Astrocyte of the cerebellum (primary cell): Measurements from ENCODE around the gene NABP1.

ENCODE experiments used
- DNase-seq: peaks from one replicate; pipeline ENCODE4 v3.0.0-alpha.2; 2011; ENCODE audit warnings: low read depth
- H3K4me3 ChIP-seq: 2 replicates; pipeline ENCODE4 v1.5.1; 2011; ENCODE audit warnings: mild to moderate bottlenecking, low read depth, low read length, moderate library complexity
- in situ Hi-C: cut with HindIII; loops from 2 replicates; pipeline ENCODE4 v1.10.0; 2017; ENCODE audit warnings: low sequenced_read_pairs
- TF ChIP-seq, protein P1 (sequence below): IDR thresholded peaks from 2 replicates; pipeline ENCODE4 v1.5.1; 2012; ENCODE audit warnings: low read length, low read depth, moderate library complexity, mild to moderate bottlenecking; ENCODE audit errors: missing control alignments

The NABP1 gene

GRCh38 chr2:191659198-191659597 is 18.7 kb upstream of the NABP1 start:
- in situ Hi-C loops = no loop called here
- no peak overlapping the region for H3K4me3 ChIP-seq
- no peak for DNase-seq
- TF ChIP-seq, protein P1, sequence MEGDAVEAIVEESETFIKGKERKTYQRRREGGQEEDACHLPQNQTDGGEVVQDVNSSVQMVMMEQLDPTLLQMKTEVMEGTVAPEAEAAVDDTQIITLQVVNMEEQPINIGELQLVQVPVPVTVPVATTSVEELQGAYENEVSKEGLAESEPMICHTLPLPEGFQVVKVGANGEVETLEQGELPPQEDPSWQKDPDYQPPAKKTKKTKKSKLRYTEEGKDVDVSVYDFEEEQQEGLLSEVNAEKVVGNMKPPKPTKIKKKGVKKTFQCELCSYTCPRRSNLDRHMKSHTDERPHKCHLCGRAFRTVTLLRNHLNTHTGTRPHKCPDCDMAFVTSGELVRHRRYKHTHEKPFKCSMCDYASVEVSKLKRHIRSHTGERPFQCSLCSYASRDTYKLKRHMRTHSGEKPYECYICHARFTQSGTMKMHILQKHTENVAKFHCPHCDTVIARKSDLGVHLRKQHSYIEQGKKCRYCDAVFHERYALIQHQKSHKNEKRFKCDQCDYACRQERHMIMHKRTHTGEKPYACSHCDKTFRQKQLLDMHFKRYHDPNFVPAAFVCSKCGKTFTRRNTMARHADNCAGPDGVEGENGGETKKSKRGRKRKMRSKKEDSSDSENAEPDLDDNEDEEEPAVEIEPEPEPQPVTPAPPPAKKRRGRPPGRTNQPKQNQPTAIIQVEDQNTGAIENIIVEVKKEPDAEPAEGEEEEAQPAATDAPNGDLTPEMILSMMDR = no peak

DNA sequence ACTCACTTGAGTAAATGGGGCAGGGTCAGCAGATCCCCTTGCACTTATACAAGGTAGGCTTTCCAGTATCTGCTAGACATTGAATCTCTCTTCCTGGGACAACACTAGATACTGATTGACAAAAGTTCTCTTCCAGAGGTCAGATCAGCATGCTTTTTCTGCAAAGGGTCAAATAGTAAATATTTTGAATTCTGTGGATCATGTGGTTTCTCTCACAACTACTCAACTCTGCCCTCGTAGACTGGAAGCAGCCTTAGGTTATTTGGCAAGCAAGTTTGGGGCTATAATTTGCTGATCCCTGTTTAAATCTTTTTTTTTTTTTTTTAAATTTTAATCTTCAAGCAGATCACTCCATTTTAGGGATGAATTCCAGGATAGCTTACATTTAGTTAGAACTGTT is 17.4 kb upstream of the NABP1 start:
- H3K4me3 ChIP-seq = no peak overlapping the region
- in situ Hi-C loops = no loop called here
- DNase-seq = no peak
- TF ChIP-seq, protein P1 = no peak

GRCh38 chr2:191661097-191661924 is 16.6 kb upstream of the NABP1 start:
- DNase-seq = no peak
- TF ChIP-seq, protein P1 = no peak
- no peak overlapping the region for H3K4me3 ChIP-seq
- in situ Hi-C loops = no loop called here

- in situ Hi-C loops = no loop called here
Measured at GRCh38 chr2:191664823-191665677, 12.9 kb upstream of the NABP1 start.

GRCh38 chr2:191666226-191666625 is 11.7 kb upstream of the NABP1 start:
- DNase-seq = no peak
- H3K4me3 ChIP-seq = no peak overlapping the region
- in situ Hi-C loops = no loop called here
- TF ChIP-seq, protein P1 = no peak

More at GRCh38 chr2:191664823-191665677, 12.9 kb upstream of the NABP1 start:
- no peak for DNase-seq
- H3K4me3 ChIP-seq = no peak overlapping the region
- TF ChIP-seq, protein P1 = no peak

- TF ChIP-seq, protein P1 = no peak
- no peak overlapping the region for H3K4me3 ChIP-seq
- in situ Hi-C loops = no loop called here
- no peak for DNase-seq
Measured at GRCh38 chr2:191666732-191667131, 11.2 kb upstream of the NABP1 start.
